Keratinocyte (primary cell): ENCODE measurements around the gene TFCP2L1.

Source experiments
- CTCF ChIP-seq, 3 experiments: IDR thresholded peaks in 1 of 3; conservative IDR thresholded peaks in 1 of 3; optimal IDR thresholded peaks in 1 of 3; 2 replicates in 2 of 3; 3 replicates in 1 of 3; pipeline versions ENCODE3 to v1.5.1; 2011; ENCODE audit warnings: low read length in 3 of 3, mild to moderate bottlenecking in 3 of 3, moderate library complexity in 2 of 3, control low read depth in 1 of 3, inconsistent platforms in 1 of 3; ENCODE audit not compliant: insufficient read depth in 2 of 3; ENCODE audit errors: extremely low read depth in 1 of 3
- EZH2 ChIP-seq: IDR thresholded peaks from one replicate; pipeline ENCODE4 v1.6.1; 2012; ENCODE audit warnings: inconsistent platforms, mild to moderate bottlenecking, low read length, moderate library complexity

DNA sequence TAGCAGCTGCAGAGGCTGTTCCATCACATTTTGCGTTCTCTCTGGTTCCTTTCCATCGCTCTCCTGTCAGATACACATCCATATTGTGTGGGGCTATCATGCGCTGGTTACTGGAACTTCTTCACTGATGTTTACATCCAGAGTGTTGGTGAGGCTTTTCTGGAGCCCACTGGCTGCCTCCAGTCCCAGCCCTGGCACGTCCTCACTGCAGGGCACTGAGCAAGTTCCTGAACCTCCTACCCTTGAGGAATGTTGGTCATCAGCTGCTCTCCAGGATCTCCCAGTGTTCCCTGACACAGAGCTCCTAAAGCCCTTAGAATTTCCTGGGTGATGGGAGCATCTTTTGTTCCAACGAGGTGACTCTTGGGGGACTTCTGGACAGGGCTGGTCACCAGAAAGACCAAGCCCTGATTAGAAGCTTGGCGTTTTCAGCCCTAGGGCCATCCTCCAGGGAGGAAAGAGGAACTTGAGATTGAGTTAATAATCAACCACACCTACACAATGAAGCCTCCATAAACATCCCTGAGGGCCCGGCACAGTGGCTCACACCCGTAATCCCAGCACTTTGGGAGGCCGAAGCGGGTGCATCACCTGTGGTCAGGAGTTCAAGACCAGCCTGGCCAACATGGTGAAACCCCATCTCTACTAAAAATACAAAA, 81.3 kb downstream of the TFCP2L1 start:
- TF ChIP-seq CTCF (optimal IDR thresholded peaks at IDR 0.05 in 1 of 3, IDR thresholded peaks at IDR 0.05 in 1 of 3, conservative IDR thresholded peaks at IDR 0.05 in 1 of 3; ENCODE audit: extremely low read depth in 1 of 3, insufficient read depth in 2 of 3, low read length in 3 of 3) (no peak), EZH2 (no peak)
